Immature natural killer cell (primary cell): ENCODE measurements around the gene CPNE4. TPM values are rescaled to one million over a fixed set of nuclear protein-coding genes. Genes with fewer than 3 reads are reported as not detected.

ENCODE experiments used
- DNase-seq, 3 donors: peaks; one replicate each; pipeline ENCODE4 v3.0.0; 2022; ENCODE audit warnings: mixed read lengths in 1 of 3
- H3K27ac Mint-ChIP-seq, 6 donors: one replicate each; pipeline ENCODE4 v1.8.0; 2020; ENCODE audit warnings: mixed read lengths in 6 of 6, mild to moderate bottlenecking in 5 of 6, inconsistent platforms in 4 of 6, moderate library complexity in 3 of 6
- H3K27me3 Mint-ChIP-seq, 3 donors: one replicate each; pipeline ENCODE4 v1.8.0; 2020 to 2021; ENCODE audit warnings: low read depth in 3 of 3, mild to moderate bottlenecking in 3 of 3, mixed read lengths in 3 of 3, moderate library complexity in 3 of 3, inconsistent platforms in 1 of 3
- H3K36me3 Mint-ChIP-seq, 3 donors: one replicate each; pipeline ENCODE4 v1.8.0; 2020; ENCODE audit warnings: mixed read lengths in 3 of 3, inconsistent platforms in 2 of 3, mild to moderate bottlenecking in 2 of 3
- H3K4me1 Mint-ChIP-seq, 2 donors: one replicate each; pipeline ENCODE4 v1.8.0; 2020; ENCODE audit warnings: inconsistent platforms in 2 of 2, mild to moderate bottlenecking in 2 of 2, mixed read lengths in 2 of 2, moderate library complexity in 1 of 2
- H3K4me3 Mint-ChIP-seq, 5 donors: one replicate each; pipeline ENCODE4 v1.8.0; 2020; ENCODE audit warnings: mild to moderate bottlenecking in 5 of 5, mixed read lengths in 5 of 5, inconsistent platforms in 3 of 5, moderate library complexity in 3 of 5
- H3K9me3 Mint-ChIP-seq, 6 donors: one replicate each; pipeline ENCODE4 v1.8.0; 2020; ENCODE audit warnings: mild to moderate bottlenecking in 6 of 6, mixed read lengths in 6 of 6, inconsistent platforms in 4 of 6, moderate library complexity in 3 of 6
- polyA plus RNA-seq, 3 donors: library from polyadenylated mRNA; unstranded; fragments of 300-500 nt; fragmentation: Illumina TruSeq; gene quantifications; one replicate each; pipeline ENCODE4 v1.2.3, GENCODE V29; 2021

Gene CPNE4
- polyA plus RNA-seq, 3 donors from 2014 or later, result not detected

DNA sequence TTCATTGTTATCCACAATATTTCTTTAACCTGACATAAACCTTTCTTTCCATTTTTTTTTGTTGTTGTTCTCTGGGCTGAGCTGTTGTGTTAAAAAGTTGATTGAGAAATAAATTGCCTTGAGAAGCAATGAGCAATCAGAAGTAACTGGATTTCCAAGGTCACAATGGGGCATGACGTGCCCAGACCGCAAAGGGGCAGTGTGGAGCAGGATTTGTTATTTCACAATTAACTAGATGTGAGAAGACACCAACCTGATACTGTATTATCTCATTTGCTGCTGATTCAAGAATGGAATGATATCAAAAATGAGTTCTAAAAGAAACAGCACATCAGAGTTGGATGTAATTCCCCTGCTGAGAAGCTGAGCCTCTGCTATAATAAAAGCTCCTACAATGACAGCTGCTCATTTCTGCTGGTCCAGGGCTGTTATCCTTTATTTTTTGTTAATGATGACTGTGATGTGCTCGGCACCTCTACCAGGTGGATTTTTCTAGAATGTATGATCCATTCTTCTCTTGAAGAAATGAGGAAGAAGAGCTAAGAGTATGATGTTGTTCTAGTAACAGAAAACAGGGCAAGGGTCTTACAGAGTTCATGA, 28.1 kb downstream of the CPNE4 start:
- no peaks in the 10 kb centered on the region for H3K4me1 Mint-ChIP-seq
- H3K27ac Mint-ChIP-seq, result no peak overlapping the region
- H3K36me3 Mint-ChIP-seq, result no peaks in the 10 kb centered on the region
- no peak for DNase-seq
- peaks cover 0 to 1% (median 0%) of the 10 kb centered on the region in 3 donors for H3K27me3 Mint-ChIP-seq
- no peak overlapping the region for H3K4me3 Mint-ChIP-seq
- no peaks in the 10 kb centered on the region for H3K9me3 Mint-ChIP-seq

DNA sequence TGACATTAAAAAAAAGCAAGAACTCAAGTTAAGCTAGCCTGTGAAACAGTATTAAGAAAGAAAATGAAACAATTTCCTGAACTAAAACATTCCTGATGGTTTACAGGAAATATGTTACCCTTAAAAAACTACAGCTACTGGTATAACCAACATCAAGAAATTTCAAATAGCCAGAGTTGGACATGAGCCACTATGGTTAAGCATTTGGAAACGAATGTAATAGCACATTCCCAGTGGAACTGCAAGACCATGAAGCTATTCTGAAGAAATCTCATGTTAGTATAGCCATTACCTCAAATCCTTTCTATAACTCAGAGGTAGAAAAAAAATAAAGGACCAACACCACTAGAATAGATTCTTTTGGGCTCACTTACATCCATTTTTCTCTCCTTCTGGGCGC, 30.2 kb downstream of the CPNE4 start:
- Mint-ChIP-seq H3K27ac (no peak overlapping the region), H3K36me3 (no peaks in the 10 kb centered on the region), H3K27me3 (peaks cover 0 to 2% (median 0%) of the 10 kb centered on the region in 3 donors)

DNA sequence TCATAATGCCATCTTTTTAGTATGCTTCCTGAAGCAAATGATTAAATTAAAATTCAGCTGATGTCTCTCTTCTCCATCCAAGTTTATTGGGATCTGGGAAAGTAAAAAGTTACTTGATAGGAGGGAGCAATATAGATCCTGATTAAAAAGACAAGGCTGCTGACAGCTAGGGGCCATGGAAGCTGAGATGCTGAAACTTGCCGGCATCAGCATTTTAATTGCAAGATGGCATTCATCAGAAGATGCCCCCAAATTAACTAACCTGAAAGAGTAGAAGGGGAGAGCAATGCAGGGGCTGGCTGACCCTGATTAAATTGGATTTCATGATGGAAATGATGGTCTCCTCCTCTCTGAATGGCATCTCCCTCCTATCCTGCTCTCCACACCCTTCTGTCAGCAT, 31.1 kb downstream of the CPNE4 start:
- Mint-ChIP-seq H3K4me1 (no peaks in the 10 kb centered on the region), H3K9me3 (peaks cover 0 to 1% (median 0%) of the 10 kb centered on the region in 6 donors), H3K36me3 (no peaks in the 10 kb centered on the region), H3K4me3 (no peak overlapping the region), H3K27ac (no peak overlapping the region), H3K27me3 (peaks cover 0 to 2% (median 0%) of the 10 kb centered on the region in 3 donors)
- no peak for DNase-seq

More for the DNA sequence above, 30.2 kb downstream of the CPNE4 start:
- Mint-ChIP-seq H3K4me1 (no peaks in the 10 kb centered on the region), H3K9me3 (peaks cover 0 to 1% (median 0%) of the 10 kb centered on the region in 6 donors), H3K4me3 (no peak overlapping the region)
- no peak for DNase-seq

DNA sequence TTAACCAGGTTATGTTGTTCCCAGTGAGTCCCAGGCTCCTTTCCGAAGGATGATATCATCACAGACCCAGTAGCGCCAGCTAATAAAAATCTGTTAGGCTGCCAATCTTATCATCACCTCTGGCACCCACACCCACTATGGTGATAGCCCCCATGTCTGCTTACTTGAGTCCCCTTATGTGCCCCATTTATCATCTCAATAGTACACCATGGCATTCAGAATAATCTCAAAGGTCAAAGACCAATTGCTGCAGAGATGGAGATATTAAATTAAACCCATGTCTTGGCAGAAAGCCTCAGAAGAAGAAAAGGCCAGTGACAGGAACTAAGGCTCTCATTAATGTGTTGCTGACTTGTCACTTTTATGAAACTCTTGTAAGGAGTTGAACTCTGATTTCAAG, 32.8 kb downstream of the CPNE4 start:
- peaks cover 0 to 4% (median 0%) of the 10 kb centered on the region in 6 donors for H3K9me3 Mint-ChIP-seq
- no peaks in the 10 kb centered on the region for H3K4me1 Mint-ChIP-seq
- no peaks in the 10 kb centered on the region for H3K36me3 Mint-ChIP-seq
- H3K27ac Mint-ChIP-seq, result no peak overlapping the region
- peaks cover 0 to 4% (median 0%) of the 10 kb centered on the region in 3 donors for H3K27me3 Mint-ChIP-seq
- no peak overlapping the region for H3K4me3 Mint-ChIP-seq
- no peak for DNase-seq

DNA sequence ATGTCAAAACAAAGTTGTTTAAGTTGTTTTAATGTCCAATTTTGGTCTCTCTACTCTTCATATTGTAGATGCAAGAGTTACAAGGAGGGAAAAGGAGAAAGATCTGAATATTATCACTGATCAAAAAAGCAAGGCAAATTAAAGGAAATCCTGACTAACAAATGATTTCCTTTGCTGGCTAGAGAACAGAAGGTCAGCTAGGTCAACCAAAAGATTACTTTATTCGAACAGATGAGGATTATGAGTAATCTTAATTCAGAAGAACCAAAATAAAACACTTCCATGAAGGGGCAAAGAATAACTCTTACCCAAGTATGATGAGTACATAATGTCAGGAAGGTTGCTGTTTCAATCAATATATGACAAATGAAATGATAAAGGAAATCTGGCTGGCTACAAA, 33.8 kb downstream of the CPNE4 start:
- no peak overlapping the region for H3K4me3 Mint-ChIP-seq
- H3K36me3 Mint-ChIP-seq, result no peaks in the 10 kb centered on the region
- DNase-seq, result no peak
- H3K27ac Mint-ChIP-seq, result no peak overlapping the region
- peaks cover 0 to 4% (median 0%) of the 10 kb centered on the region in 6 donors for H3K9me3 Mint-ChIP-seq
- H3K4me1 Mint-ChIP-seq, result no peaks in the 10 kb centered on the region
- H3K27me3 Mint-ChIP-seq, result peaks cover 0 to 4% (median 2%) of the 10 kb centered on the region in 3 donors

DNA sequence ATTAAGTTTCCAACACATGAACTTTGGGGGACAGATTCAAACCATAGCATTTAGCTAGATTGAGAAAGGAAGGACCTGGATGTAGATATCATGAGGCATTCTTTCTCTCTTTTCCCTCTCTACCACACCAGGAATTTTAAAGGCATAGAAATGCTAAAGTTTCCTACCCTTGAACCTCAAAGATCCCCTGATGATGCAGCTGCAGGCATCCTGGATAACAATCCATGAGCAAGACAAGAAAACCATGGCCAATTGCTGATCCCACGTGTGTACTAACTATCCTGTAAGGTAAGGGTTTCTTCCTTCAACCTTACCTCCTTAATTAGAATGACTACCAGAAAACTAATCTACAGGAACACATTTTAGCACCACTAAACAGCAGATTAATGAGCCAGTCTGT, 36.8 kb downstream of the CPNE4 start:
- Mint-ChIP-seq H3K27ac (no peak overlapping the region), H3K4me3 (no peak overlapping the region), H3K9me3 (peaks cover 0 to 4% (median 0%) of the 10 kb centered on the region in 6 donors), H3K4me1 (no peaks in the 10 kb centered on the region), H3K36me3 (no peaks in the 10 kb centered on the region), H3K27me3 (peaks cover 0 to 4% (median 2%) of the 10 kb centered on the region in 3 donors)
- DNase-seq, result no peak

DNA sequence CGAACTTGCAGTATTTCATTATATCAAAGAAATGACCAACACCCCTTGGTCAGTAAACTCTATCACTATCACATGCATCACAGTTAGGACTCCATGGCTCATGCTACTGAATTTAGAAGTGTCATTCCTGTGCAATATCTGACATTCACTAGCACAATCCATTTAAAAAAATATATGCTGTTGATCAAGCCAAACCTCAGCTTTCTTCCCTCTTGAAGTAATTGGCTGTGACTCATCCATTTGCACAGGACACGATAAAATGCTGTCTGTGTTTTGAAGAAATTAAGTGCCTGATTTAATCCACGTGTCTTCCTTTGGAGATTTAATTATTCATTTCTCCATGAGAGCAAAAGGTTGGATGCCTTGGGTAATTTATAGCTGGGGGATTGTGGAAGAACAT, 38.9 kb downstream of the CPNE4 start:
- Mint-ChIP-seq H3K36me3 (no peaks in the 10 kb centered on the region), H3K4me1 (no peaks in the 10 kb centered on the region), H3K4me3 (no peak overlapping the region), H3K27ac (no peak overlapping the region), H3K9me3 (peaks cover 0 to 5% (median 3%) of the 10 kb centered on the region in 6 donors), H3K27me3 (peaks cover 0 to 4% (median 2%) of the 10 kb centered on the region in 3 donors)
- DNase-seq, result no peak

DNA sequence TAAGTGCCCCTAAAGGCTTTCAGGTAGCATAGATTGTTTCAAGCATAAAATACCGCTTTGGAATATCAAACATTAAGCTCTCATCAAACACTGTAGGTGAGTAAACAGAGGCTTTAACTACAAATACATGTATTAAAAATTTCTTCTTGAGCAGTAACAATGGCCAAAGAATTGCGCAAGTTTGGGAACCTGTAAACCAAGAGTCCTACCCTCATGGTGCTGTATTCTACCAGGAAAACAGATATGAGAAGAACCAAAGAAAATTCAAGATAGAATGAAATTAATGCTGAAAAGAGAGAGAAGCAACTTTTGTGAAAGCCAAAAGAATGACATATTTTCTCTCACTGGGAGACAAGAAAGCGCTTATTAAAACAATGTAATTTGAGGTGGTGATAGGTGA, 45.5 kb downstream of the CPNE4 start:
- H3K4me1 Mint-ChIP-seq, result no peaks in the 10 kb centered on the region
- DNase-seq, result no peak
- H3K27ac Mint-ChIP-seq, result no peak overlapping the region
- H3K9me3 Mint-ChIP-seq, result peaks cover 0 to 6% (median 3%) of the 10 kb centered on the region in 6 donors
- no peak overlapping the region for H3K4me3 Mint-ChIP-seq
- H3K36me3 Mint-ChIP-seq, result no peaks in the 10 kb centered on the region
- peaks cover 0 to 2% (median 0%) of the 10 kb centered on the region in 3 donors for H3K27me3 Mint-ChIP-seq

DNA sequence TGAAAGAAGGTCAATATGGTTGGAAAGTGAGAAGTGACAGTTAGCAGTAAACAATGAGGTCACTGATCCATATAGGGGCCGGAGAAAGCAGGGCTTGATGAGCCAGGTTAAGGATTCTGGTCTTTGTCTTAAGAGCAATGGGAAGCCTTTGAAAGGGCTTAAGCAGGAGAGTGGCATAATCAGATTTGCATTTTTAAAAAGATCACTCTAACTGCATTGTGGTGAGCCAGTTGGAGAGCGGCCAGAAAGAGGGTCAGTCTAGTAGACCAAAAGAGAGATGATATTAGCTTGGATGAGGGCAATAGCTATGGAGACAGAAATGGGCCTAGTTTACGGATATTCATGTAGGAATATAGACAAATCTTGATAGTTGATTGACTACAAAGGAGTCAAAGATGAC, 46.6 kb downstream of the CPNE4 start:
- no peak overlapping the region for H3K27ac Mint-ChIP-seq
- no peaks in the 10 kb centered on the region for H3K4me1 Mint-ChIP-seq
- H3K4me3 Mint-ChIP-seq, result no peak overlapping the region
- no peak for DNase-seq
- H3K9me3 Mint-ChIP-seq, result peaks cover 0 to 6% (median 3%) of the 10 kb centered on the region in 6 donors
- H3K36me3 Mint-ChIP-seq, result no peaks in the 10 kb centered on the region
- peaks cover 0 to 2% (median 0%) of the 10 kb centered on the region in 3 donors for H3K27me3 Mint-ChIP-seq

DNA sequence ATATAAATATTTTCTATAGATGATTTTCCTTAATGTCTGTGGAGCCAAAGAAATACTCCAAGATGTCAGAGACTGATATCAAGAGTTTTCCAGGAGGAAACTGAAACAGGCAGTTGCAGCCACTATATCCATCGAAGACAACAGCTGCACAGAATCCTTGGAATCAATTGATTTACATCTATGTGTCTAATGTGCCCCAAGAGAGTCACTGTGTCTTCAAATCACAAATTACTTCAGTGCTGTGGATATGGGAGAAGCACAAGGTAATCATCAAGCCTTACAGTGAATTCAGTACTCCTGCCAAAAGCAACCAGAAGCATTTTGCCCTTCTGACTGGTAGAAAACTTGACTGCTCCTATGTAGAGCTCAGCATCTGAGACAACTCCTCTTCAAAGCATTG, 51.1 kb downstream of the CPNE4 start:
- no peak overlapping the region for H3K4me3 Mint-ChIP-seq
- H3K27me3 Mint-ChIP-seq, result peaks cover 0 to 8% (median 1%) of the 10 kb centered on the region in 3 donors
- no peak overlapping the region for H3K27ac Mint-ChIP-seq
- no peaks in the 10 kb centered on the region for H3K4me1 Mint-ChIP-seq
- no peaks in the 10 kb centered on the region for H3K36me3 Mint-ChIP-seq
- peaks cover 0 to 11% (median under 1%) of the 10 kb centered on the region in 6 donors for H3K9me3 Mint-ChIP-seq
- DNase-seq, result no peak

DNA sequence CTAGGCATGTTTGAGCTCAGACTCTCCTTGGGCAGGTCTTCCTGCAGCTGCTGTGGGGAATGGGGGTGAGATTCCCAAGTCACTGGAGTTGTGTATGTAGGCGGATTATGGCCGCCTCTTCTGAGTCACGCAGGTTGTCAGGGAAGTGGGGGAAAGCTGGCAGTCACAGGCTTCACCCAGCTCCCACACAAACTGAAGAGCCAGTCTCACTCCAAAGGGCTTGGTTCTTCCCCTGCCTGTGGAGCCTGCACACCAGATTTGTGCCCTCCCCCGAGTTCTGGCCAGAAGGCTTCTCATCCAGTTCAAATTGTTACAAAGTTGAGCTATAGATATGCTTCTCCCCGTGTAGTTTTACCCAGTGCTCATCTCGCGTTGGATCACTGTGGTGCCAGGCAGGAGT, 53.5 kb downstream of the CPNE4 start:
- Mint-ChIP-seq H3K4me3 (no peak overlapping the region), H3K27me3 (peaks cover 0 to 8% (median 1%) of the 10 kb centered on the region in 3 donors), H3K27ac (no peak overlapping the region), H3K9me3 (peaks cover 0 to 5% (median 2%) of the 10 kb centered on the region in 6 donors), H3K36me3 (no peaks in the 10 kb centered on the region), H3K4me1 (no peaks in the 10 kb centered on the region)
- DNase-seq, result no peak

DNA sequence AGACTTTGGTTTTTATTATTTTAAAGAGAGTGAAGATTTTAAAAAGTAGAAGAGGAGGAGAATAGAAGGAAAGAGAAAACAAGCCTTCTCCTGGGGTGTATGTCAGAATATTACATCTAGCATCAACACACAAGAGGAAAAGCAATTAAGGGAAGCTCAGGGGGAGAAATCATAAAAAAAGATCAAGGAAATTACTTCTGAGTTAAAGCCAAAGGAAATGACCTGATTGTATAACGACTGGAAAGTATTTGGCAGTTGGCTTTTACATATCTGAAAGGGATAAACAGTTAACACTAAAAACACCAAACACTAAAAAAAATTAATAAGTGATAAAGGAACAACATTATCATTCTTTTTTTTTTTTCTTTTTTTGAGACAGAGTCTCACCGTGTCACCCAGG, 58.4 kb downstream of the CPNE4 start:
- peaks cover 0 to 6% (median 0%) of the 10 kb centered on the region in 3 donors for H3K27me3 Mint-ChIP-seq
- no peak for DNase-seq
- no peaks in the 10 kb centered on the region for H3K4me1 Mint-ChIP-seq
- no peak overlapping the region for H3K27ac Mint-ChIP-seq
- H3K36me3 Mint-ChIP-seq, result no peaks in the 10 kb centered on the region
- peaks cover 0 to 5% (median under 1%) of the 10 kb centered on the region in 6 donors for H3K9me3 Mint-ChIP-seq
- no peak overlapping the region for H3K4me3 Mint-ChIP-seq

DNA sequence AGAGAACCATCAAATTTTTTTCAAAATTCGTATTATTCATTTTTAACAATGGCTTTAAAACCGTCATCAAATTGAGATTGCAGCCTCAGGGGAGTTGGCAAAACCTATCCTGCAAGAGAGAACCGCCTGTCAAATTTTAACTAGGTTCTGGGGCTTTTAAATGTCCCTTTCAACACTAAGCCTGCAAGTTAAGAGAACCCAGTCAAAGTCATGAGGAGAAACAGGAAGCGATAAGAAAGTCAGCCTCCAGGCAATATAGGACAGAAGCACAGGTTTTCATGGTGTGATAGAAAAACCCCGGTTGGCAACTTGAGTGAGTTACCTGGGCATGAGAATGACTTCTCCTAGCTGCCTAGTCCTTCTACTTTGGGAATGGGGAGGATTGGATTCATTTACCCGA, 59.8 kb downstream of the CPNE4 start:
- Mint-ChIP-seq H3K4me3 (no peak overlapping the region), H3K27ac (no peak overlapping the region), H3K36me3 (no peaks in the 10 kb centered on the region), H3K27me3 (peaks cover 0 to 3% (median 0%) of the 10 kb centered on the region in 3 donors), H3K4me1 (no peaks in the 10 kb centered on the region), H3K9me3 (peaks cover 0 to 3% (median 0%) of the 10 kb centered on the region in 6 donors)
- DNase-seq, result no peak

DNA sequence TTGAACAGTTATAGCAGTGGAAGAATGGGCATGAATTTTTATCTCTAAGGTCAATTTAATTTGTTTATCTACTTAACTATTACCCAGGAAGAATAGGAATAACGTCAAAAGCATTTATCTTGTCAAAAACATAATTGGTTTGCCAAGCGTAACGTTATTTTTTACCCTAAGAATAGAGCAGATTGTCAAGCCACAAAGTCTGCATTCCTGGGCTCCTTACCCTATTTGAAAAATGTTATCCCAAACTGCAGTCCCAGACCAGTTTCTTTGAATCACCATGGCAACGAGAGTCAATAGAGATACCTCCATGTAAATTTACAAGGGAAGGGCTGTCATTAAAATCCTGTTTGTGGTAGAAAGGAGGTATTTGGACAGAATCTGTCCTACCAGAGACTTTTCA, 61.1 kb downstream of the CPNE4 start:
- Mint-ChIP-seq H3K4me1 (no peaks in the 10 kb centered on the region), H3K9me3 (peaks cover 0 to 3% (median 0%) of the 10 kb centered on the region in 6 donors), H3K27ac (no peak overlapping the region), H3K4me3 (no peak overlapping the region), H3K36me3 (no peaks in the 10 kb centered on the region), H3K27me3 (peaks cover 0 to 1% (median 0%) of the 10 kb centered on the region in 3 donors)
- DNase-seq, result no peak

DNA sequence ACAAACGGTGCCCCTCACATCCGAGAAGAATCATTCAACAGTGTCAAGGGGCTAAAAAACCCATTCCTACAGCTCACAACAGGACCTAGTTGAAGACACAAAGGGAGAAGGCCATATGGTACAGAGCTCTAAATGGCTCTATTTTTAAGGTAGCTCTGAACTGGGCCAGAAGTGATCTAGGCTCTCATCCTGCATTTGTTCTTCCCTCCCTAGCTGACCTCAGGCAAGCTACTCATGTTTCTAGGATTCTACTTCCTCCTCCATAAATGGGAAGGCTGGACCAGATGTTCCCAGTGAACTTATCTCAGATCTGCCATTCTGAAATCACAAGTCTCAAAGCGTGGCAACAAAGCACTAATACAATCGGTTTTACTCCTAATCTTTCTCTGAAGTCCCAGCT, 62.3 kb downstream of the CPNE4 start:
- Mint-ChIP-seq H3K36me3 (no peaks in the 10 kb centered on the region), H3K4me1 (no peaks in the 10 kb centered on the region), H3K4me3 (no peak overlapping the region), H3K27ac (no peak overlapping the region), H3K27me3 (peaks cover 0 to 1% (median 0%) of the 10 kb centered on the region in 3 donors), H3K9me3 (peaks cover 0 to 3% (median under 1%) of the 10 kb centered on the region in 6 donors)
- no peak for DNase-seq
